Stomach (tissue), 9 donors: ENCODE results near the gene MESP2. TPM values are rescaled to one million over a fixed set of nuclear protein-coding genes. Genes with fewer than 3 reads are reported as not detected.

Experiments used
- DNase-seq, 2 donors: peaks; one replicate each; pipeline versions ENCODE4 v3.0.0 to v3.0.0-alpha.2; 2013 to 2019
- H3K27ac ChIP-seq, 5 donors: fragments of 200-600 bp in 4 of 5; sonication (generic) in 4 of 5; one replicate each; pipeline ENCODE4 v1.5.1; 2013 to 2019; ENCODE audit warnings: mild to moderate bottlenecking in 1 of 5, moderate library complexity in 1 of 5
- H3K27me3 ChIP-seq, 3 donors: fragments of 200-600 bp; sonication (generic); one replicate each; pipeline ENCODE4 v1.5.1; 2017 to 2019; ENCODE audit warnings: mixed run types in 1 of 3
- H3K36me3 ChIP-seq, 4 donors: fragments of 200-600 bp; sonication (generic); 1 replicate in 3 of 4; 2 replicates in 1 of 4; pipeline ENCODE4 v1.5.1; 2016 to 2019
- H3K4me1 ChIP-seq, 4 donors: fragments of 200-600 bp; sonication (generic); one replicate each; pipeline ENCODE4 v1.5.1; 2016 to 2019
- H3K4me3 ChIP-seq, 4 donors: fragments of 200-600 bp; sonication (generic) in 3 of 4; one replicate each; pipeline ENCODE4 v1.5.1; 2016 to 2019; ENCODE audit warnings: mild to moderate bottlenecking in 1 of 4
- H3K9me3 ChIP-seq, 4 donors: fragments of 200-600 bp; sonication (generic); one replicate each; pipeline ENCODE4 v1.5.1; 2016 to 2019
- EP300 ChIP-seq: sonication (generic); formaldehyde crosslinking; IDR thresholded peaks from one replicate; pipeline ENCODE4 v1.6.1; 2017; ENCODE audit warnings: antibody characterized with exemption
- POLR2A ChIP-seq, 4 donors: fragments of 450-650 bp; IDR thresholded peaks; one replicate each; pipeline ENCODE4 v1.6.1; 2016; ENCODE audit warnings: antibody characterized with exemption in 4 of 4, control low read depth in 2 of 4, mild to moderate bottlenecking in 1 of 4, moderate library complexity in 1 of 4
- POLR2AphosphoS5 ChIP-seq, 3 donors: sonication (generic); formaldehyde crosslinking; IDR thresholded peaks; one replicate each; pipeline ENCODE4 v1.6.1; 2016; ENCODE audit warnings: antibody characterized with exemption in 3 of 3
- WGBS, 5 donors: extraction: QIAGEN DNeasy Blood & Tissue Kit in 3 of 5; methylation state at CpG; one replicate each; pipeline versions ENCODE4 v1.1.5 to v1.1.7; 2013 to 2018; 5-methylcytosine and 5-hydroxymethylcytosine counted together
- intact Hi-C: fragments of 100-400 bp; cut with DNase I; formaldehyde crosslinking; loops from one replicate; pipeline ENCODE4 v1.15.1; 2023; ENCODE audit warnings: low total_unique reads
- polyA plus RNA-seq, 3 donors: library from polyadenylated mRNA; stranded (reverse); fragments of 200-250 nt; gene quantifications; one replicate each; pipeline ENCODE4 v1.2.3, GENCODE V29; 2013
- total RNA-seq, 5 donors: library from RNA; depleted of rRNA; stranded (reverse); fragments of >200 nt; gene quantifications; one replicate each; pipeline versions ENCODE4 v1.1.0 to v1.2.3, GENCODE V29; 2014 to 2016
- TF ChIP-seq, protein P1 (sequence below), 7 experiments: fragments of 450-650 bp in 4 of 7; fragments of 200-600 bp in 3 of 7; sonication (generic) in 3 of 7; IDR thresholded peaks; one replicate each; pipeline ENCODE4 v1.5.1; 2016 to 2019; ENCODE audit warnings: antibody characterized with exemption in 7 of 7, control low read depth in 2 of 7, mild to moderate bottlenecking in 1 of 7
- donor health status: healthy with polysubstance abuse.
- donor health status: Bipolar disorder and iron deficiency.
- donor health status: healthy.

The MESP2 gene
- total and polyA plus RNA-seq, 8 donors = 0.43 to 0.56 TPM; not detected in 6

DNA sequence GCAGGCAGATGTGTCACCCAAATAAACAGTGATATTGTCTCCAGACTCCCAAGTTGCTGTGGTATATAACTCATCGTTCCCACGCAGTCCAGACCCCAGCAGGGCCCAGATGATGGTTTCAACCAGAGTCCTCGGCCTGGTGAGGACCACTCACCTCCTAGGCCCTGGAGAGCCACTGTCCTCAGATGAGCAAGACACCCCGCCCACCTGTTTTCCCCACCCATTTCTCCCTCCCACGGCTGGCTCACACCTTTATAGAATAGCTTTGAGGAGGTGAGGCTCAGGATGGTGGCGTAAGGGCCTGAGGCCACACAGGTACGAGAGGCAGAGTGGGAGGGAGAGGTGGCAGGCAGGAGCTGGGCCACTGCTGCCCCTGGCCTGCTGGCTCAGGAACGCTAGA is 32.5 kb upstream of the MESP2 start:
- WGBS, 5 donors = 83 to 88% (median 85%) methylated on average over 8 of the region's 8 CpGs
- Histone ChIP-seq H3K4me3 (no peak overlapping the region), H3K9me3 (no peaks in the 10 kb centered on the region), H3K27me3 (peaks cover 0 to 14% (median 0%) of the 10 kb centered on the region in 3 donors), H3K27ac (no peak overlapping the region), H3K4me1 (peaks cover 0 to 17% (median 4%) of the 10 kb centered on the region in 4 donors), H3K36me3 (no peaks in the 10 kb centered on the region)
- intact Hi-C loops = loop anchor here (10.0 kb wide), 1 partner anchor 99 kb away; no protein-coding TSS in a partner anchor
- no peak for DNase-seq
- TF ChIP-seq, protein P1, sequence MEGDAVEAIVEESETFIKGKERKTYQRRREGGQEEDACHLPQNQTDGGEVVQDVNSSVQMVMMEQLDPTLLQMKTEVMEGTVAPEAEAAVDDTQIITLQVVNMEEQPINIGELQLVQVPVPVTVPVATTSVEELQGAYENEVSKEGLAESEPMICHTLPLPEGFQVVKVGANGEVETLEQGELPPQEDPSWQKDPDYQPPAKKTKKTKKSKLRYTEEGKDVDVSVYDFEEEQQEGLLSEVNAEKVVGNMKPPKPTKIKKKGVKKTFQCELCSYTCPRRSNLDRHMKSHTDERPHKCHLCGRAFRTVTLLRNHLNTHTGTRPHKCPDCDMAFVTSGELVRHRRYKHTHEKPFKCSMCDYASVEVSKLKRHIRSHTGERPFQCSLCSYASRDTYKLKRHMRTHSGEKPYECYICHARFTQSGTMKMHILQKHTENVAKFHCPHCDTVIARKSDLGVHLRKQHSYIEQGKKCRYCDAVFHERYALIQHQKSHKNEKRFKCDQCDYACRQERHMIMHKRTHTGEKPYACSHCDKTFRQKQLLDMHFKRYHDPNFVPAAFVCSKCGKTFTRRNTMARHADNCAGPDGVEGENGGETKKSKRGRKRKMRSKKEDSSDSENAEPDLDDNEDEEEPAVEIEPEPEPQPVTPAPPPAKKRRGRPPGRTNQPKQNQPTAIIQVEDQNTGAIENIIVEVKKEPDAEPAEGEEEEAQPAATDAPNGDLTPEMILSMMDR (IDR thresholded peaks at IDR 0.05) = no peak
- no peak for TF ChIP-seq POLR2A (IDR thresholded peaks at IDR 0.05)
- no peak for TF ChIP-seq POLR2AphosphoS5 (IDR thresholded peaks at IDR 0.05)
- TF ChIP-seq EP300 = no peak

DNA sequence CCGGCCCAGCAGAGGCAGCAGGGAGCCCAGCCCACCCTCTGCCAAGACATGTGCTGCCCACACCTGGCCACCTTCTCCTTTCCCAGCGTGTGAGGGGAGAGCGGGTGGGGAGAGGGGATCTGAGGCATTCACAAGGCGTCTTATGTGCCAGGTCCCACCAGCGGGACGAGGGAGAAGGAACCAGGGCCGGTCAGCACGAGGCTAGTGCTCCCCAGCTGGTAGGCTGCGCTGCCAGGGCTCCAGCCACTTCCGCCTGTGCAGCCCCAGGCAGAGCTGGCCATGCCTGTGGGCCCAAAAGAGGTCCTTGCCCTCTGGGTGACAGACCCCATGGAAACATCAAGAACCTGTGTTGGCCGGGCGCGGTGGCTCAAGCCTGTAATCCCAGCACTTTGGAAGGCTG is 31.0 kb upstream of the MESP2 start:
- Histone ChIP-seq H3K27ac (no peak overlapping the region), H3K4me3 (no peak overlapping the region), H3K27me3 (peaks cover 0 to 29% (median 5%) of the 10 kb centered on the region in 3 donors), H3K4me1 (peaks cover 3 to 20% (median 10%) of the 10 kb centered on the region in 4 donors), H3K9me3 (no peaks in the 10 kb centered on the region), H3K36me3 (no peaks in the 10 kb centered on the region)
- no peak for TF ChIP-seq POLR2A (IDR thresholded peaks at IDR 0.05)
- TF ChIP-seq EP300 = no peak
- TF ChIP-seq POLR2AphosphoS5 (IDR thresholded peaks at IDR 0.05) = no peak
- intact Hi-C loops = loop anchor here (10.0 kb wide), 1 partner anchor 100 kb away; no protein-coding TSS in a partner anchor
- no peak for DNase-seq
- WGBS, 5 donors = 68 to 86% (median 81%) methylated on average over 9 to 13 of the region's 13 CpGs

DNA sequence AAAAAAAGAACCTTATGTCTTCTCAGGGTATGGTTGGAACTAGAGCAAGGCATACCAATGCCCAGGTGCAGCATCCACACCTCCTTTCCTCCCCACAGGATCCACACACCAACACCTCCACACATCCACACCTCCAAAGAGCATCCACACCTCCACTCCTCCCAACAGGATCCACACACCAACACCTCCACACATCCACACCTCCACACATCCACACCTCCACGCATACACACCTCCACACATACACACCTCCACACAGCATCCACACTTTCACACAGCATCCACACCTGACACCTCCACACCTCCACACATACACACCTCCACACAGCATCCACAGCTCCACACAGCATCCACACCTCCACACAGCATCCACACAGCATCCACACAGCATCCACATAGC is 30.4 kb upstream of the MESP2 start:
- Histone ChIP-seq H3K27ac (no peak overlapping the region), H3K9me3 (no peaks in the 10 kb centered on the region), H3K4me1 (peaks cover 7 to 22% (median 16%) of the 10 kb centered on the region in 4 donors), H3K36me3 (no peaks in the 10 kb centered on the region), H3K27me3 (peaks cover 0 to 34% (median 7%) of the 10 kb centered on the region in 3 donors), H3K4me3 (no peak overlapping the region)
- TF ChIP-seq EP300 (no peak), POLR2AphosphoS5 (IDR thresholded peaks at IDR 0.05) (no peak), POLR2A (IDR thresholded peaks at IDR 0.05) (no peak)
- TF ChIP-seq, protein P1 (IDR thresholded peaks at IDR 0.05) = no peak
- no peak for DNase-seq
- 0 to 93% (median 50%) methylated on average over 1 of the region's 1 CpG for WGBS, 5 donors
- intact Hi-C loops = loop anchor here (10.0 kb wide), 1 partner anchor 101 kb away; no protein-coding TSS in a partner anchor

DNA sequence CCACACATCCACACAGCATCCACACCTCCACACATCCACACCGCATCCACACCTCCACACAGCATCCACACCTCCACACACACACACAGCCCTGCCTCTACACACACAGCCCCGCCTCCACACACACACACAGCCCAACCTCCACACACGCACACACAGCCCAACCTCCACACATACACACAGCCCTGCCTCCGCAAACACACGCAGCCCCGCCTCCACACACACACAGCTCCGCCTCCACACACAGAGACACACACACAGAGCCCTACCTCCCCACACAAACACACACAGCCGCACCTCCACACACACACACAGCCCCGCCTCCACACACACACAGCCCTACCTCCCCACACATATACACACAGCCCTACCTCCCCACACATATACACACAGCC is 29.7 kb upstream of the MESP2 start:
- Histone ChIP-seq H3K4me3 (no peak overlapping the region), H3K9me3 (no peaks in the 10 kb centered on the region), H3K4me1 (peaks cover 11 to 26% (median 22%) of the 10 kb centered on the region in 4 donors), H3K27ac (no peak overlapping the region), H3K27me3 (peaks cover 0 to 34% (median 7%) of the 10 kb centered on the region in 3 donors), H3K36me3 (no peaks in the 10 kb centered on the region)
- TF ChIP-seq POLR2AphosphoS5 (IDR thresholded peaks at IDR 0.05) = no peak
- TF ChIP-seq POLR2A (IDR thresholded peaks at IDR 0.05) = no peak
- TF ChIP-seq, protein P1 (IDR thresholded peaks at IDR 0.05) = no peak
- no peak for TF ChIP-seq EP300
- WGBS, 5 donors = 29 to 55% (median 42%) methylated on average over 9 of the region's 9 CpGs
- DNase-seq = peak in 1 of 2 donors; percentile 43
- intact Hi-C loops = loop anchor here (10.0 kb wide), 1 partner anchor 102 kb away; no protein-coding TSS in a partner anchor
